DMS114 treated with DMSO at 0.1 percent for 48 hours (cell line): Measurements from ENCODE around the gene ELMO3.
A peak's percentile ranks its signal among the peaks of the same experiment; 100 is the strongest.

ENCODE experiments used
- DNase-seq: peaks from one replicate; lab custom pipeline; 2025; ENCODE audit not compliant: unreplicated experiment; lab: John Stamatoyannopoulos, UW

Gene ELMO3

DNA sequence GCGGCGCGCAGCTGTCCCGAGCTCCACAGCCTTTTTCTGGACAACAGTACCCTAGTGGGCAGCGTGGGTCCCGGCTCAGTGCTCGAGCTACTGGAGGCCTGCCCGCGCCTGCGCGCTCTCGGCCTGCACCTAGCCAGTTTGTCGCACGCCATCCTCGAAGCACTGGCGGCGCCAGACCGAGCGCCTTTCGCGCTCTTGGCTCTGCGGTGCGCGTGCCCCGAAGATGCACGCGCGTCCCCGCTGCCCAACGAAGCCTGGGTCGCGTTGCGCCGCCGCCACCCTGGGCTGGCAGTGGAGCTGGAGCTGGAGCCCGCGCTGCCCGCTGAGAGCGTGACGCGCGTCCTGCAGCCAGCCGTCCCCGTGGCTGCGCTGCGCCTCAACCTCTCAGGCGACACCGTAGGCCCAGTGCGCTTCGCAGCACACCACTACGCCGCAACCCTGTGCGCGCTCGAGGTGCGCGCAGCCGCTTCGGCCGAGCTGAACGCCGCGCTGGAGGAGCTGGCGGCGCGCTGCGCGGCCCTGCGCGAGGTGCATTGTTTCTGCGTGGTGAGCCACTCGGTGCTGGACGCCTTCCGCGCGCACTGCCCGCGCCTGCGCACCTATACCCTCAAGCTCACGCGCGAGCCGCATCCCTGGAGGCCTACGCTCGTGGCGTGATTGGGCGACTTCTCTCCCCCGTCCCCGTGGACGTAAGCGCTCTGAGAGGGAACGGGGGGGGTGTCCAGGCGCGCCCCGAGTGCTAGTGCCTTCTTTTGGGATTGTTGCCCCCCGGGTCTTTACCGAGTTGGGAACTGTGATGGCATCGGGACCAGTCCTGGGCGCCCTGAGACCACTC is 35.5 kb upstream of the ELMO3 start:
- DNase-seq: no peak

DNA sequence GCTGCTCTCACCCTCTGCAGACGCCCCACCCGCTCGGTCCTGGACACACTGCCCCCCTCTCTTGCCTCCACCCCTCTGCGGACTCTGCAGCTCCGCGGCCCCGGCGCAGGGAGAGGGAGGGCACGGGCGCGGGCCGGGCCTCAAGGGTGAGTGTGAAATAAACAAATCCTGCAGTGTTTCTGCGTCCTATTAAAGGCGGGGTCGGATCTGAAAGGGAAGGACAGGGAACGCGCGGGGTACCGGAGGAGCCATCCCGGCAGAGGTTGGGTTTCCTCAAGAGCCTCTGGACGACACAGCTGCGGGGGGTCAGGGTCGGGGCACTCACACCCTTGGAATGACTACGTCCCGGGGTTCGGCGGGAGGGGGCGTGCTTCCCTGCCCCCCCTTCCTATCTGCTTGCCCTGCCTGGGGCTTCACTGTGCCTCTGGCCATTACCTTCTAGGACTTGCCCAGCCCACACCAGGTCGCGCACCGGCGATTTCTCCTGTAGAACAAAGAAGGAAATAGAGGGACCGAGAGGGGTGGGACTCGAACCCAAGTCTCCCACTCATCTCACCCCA is 34.9 kb upstream of the ELMO3 start:
- DNase-seq: no peak

DNA sequence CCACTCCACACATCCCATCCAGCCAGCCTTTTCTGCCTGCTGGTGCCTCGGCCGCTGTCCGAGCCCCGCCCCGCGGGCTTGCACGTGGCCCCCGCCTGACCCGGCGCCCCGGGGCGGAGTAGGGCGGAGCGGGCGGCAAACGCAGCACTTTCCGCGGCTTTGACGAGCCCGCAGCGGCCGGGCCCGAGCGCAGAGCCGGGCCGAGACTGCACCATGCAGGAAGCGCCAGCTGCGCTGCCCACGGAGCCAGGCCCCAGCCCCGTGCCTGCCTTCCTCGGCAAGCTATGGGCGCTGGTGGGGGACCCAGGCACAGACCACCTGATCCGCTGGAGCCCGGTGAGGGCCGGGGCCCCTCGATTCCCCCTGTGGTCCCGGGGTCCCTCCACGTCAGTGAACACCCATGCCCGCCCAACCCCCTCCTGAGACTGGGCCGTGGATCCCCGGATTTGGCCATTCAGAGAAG is 34.3 kb upstream of the ELMO3 start, which contains the start of gene HSF4:
Gene HSF4 (plus strand): TSS at position 147 of the 463 bp plus-strand sequence. CDS start 67 bp downstream, at position 214.
- no peak for DNase-seq

DNA sequence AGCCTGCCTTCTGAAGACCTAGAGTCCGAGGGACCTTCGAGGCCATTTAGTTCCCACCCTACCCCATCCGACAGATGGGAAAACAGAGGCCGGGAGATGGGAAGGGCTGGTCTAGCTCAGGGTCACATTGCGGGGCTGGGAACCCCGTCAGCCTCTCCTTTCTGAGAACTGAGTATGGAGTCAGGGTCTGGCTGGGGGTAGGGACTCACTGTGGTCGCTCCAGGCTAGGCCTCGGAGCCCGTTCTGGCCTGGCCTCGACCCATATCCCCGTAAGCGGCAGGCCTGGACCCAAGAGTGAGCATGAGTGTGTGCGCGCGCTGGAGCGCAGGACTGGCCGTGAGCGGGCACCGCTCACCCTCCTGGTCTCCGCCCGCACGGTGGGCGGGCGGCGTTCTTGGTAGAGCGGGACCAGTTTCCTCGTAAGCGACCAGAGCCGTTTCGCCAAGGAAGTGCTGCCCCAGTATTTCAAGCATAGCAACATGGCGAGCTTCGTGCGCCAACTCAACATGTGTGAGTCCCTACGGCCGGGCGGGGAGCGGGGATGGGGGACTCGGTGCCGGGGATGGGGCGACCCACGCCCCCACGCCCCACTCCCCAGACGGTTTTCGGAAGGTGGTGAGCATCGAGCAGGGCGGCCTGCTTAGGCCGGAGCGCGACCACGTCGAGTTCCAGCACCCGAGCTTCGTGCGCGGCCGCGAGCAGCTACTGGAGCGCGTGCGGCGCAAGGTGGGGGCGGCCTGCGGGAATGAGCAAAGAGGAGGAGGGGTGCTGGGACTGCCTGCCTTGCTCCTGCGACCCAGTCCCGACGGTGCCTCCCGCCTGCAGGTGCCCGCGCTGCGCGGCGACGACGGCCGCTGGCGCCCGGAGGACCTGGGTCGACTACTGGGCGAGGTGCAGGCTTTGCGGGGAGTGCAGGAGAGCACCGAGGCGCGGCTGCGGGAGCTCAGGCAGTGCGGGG is 33.5 kb upstream of the ELMO3 start:
- DNase-seq: no peak

DNA sequence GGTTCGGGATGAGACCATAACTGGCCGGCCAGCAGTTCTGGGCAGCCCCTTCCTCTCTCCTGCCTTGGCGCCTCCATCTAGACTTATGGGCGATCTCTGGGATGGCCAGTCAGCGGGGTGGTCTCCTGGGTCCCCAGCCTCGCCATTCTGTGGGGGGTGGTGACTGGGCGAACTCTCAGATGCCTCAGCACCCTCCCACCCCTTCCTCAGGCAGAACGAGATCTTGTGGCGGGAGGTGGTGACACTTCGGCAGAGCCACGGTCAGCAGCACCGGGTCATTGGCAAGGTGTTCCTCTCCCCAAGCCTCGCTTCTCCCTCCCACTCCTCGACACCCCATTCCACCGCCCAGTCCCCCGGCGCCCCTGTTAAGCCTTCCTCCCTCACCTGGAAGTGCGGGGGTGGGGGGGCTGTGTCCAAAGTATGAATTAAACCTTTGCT is 32.8 kb upstream of the ELMO3 start:
- no peak for DNase-seq

DNA sequence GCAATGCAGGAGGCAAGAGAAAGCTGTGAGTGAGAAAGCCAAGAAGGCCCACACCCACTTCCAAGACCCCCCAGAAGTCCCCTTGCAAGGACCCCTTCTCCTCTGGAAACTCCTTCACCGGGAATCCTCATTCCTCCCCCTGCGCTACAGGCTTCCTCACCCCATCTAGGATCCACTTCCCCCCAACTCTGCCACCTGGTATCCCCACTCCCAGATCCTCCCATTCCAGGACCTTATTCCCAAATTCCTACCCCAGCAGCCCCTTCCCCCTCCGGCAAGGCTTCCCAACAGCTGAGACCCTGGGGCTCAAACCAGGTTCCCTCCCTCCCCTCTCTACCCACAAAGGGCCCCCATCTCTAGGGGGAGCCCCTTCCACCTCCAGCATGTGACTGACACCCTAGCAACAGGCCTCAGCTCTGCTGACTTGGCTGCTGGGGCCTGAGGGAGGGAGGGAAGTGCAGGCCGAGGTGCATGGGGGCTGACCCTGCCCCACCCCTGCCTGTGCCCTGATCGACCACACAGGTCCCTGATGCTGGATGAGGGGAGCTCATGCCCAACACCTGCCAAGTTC is 32.2 kb upstream of the ELMO3 start:
- DNase-seq: no peak

DNA sequence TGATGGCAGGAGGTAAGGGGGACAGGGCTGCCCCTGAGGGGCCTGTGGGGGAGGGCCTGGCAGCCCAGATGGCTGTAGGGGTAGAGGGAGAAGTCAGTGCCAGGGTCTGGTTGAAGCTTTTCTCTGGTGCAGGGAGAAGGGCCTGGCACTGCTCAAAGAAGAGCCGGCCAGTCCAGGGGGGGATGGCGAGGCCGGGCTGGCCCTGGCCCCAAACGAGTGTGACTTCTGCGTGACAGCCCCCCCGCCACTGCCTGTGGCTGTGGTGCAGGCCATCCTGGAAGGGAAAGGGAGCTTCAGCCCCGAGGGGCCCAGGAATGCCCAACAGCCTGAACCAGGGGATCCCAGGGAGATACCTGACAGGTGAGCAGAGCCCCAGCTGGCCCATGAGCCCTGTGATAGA is 31.3 kb upstream of the ELMO3 start:
- no peak for DNase-seq

DNA sequence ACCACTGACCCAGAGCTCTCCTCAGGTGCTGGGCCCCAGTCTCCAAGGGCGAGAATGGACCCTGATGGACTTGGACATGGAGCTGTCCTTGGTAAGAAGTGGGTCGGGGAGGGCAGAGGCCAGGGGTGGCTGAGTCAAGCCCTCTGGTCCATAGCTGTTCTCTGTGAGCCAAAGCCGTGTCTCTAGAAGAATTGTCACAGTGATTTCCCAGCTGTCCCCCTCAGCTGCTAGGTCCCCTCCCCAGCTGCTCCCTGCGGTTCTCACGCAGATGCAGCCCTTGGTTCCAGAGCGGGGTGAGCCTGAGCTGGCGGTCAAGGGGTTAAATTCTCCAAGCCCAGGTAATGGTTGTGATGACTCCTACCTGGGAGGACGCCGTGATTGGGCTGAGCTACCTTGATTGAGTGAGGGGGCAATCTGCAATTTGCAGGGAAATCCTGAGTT is 29.9 kb upstream of the ELMO3 start:
- no peak for DNase-seq

DNA sequence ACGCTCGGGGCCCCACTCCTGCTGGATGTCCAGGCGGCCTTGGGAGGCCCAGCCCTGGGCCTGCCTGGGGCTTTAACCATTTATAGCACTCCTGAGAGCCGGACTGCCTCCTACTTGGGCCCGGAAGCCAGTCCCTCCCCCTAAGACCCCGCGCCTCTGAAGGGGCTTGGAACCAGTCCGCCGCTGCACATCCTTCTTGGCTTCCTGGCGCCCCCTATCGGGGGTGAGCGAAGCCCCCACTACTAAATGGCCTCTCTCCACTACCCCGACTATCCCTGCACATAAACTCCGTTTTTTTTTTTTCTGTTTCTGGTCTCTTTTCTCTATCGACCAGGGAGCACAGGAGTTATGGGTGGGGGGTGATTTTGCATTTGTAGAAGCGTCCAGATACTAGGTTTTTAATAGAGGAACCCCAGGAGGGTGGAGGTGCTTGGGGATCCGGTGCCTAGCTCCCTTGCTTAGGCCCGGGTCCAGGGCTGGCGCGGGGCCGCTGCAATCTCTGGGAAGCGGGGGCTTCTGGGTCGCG is 29.2 kb upstream of the ELMO3 start:
- no peak for DNase-seq

DNA sequence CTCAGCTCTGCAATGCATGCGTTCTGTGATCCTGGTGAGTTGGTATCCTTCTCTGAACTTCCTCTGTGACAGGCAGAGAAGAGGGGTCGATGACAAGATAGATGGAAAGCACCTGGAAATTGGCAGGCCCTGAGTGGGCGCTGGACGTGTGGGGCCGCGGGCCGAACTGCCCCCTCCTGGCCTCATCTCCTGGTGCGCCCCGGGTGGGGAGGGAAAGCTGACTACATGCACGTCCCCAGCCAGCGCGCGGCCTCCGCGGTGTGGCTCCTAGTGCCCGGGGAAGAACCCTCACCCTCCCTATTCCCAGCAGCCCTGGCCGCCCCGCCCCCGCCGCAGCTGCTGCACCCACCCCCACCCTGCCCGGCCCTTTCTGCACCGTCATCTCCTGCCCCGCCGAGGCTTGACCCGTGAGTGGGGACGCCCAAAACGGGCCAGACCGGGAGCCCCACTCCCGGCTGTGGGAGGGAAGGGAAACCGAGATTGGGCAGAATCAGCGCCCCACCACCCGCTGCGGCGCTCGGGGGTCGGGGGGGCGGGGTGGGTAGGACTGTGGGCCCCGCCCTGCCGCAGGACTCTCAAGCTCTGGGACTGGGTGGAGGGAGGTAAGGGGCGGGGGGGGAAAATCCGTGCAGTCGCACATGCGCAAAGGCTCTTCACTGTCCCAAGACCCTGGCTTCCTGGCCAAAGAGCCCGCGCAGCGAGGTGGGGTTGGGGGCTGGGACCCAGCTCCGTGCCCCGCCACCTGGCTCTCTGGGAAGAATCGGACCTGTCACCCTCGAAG is 28.6 kb upstream of the ELMO3 start, which contains the start of gene NOL3:
Gene NOL3 (plus strand): TSS at position 371 of the 781 bp plus-strand sequence.
- DNase-seq: peak; percentile 73

DNA sequence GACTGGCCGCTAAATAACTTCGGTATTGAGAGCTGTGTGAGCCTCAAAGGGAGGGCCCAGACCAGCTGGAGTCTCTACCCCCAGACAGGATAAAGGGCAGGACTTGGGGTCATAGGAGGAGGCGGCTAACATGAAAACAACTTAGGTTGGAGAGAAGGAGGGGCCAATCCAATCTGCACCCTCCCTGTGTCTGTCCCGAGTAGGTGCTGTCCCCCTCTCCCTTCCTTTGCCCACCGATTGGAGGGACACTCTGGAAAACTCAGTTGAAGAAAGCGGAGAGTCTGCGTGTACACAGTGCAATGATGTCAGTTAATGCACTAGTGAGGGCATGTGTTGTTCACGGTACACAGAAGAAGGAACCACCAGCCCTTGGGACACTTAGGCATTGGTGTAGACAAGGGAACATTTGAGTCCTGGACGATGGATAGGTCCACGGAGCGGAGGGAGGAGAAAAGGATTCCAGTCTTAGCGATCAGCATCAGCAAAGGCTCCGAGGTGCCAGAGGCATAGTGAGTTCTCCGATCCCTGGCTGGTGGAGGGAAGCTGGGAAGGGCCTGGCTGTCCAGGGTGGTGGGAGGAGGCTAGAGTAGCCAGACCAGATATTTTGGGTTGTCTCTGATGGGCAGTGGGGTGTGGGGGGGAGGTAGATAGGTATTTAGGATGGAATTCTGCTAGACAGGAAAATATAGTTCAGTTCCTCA is 27.8 kb upstream of the ELMO3 start:
- no peak for DNase-seq

DNA sequence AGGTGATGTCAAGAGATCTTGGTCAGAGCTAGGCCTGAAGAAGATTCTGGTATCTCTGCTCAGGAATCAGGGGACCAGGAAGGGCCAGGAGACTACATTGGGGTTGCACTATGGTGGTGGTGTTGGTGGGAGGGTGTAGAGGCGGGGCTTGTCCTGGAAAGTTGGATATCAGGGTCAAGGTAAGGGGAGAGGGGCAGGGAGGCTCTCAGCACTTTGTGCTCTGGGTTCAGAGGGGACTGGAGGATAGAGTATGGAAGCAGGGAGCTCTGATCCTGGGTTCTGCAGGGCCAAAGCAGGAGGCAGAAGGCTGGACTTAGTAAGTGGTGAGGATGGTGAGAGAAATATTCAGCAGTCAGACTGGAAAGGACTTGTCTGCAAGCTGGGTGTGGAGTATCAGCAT is 25.6 kb upstream of the ELMO3 start:
- DNase-seq: no peak

DNA sequence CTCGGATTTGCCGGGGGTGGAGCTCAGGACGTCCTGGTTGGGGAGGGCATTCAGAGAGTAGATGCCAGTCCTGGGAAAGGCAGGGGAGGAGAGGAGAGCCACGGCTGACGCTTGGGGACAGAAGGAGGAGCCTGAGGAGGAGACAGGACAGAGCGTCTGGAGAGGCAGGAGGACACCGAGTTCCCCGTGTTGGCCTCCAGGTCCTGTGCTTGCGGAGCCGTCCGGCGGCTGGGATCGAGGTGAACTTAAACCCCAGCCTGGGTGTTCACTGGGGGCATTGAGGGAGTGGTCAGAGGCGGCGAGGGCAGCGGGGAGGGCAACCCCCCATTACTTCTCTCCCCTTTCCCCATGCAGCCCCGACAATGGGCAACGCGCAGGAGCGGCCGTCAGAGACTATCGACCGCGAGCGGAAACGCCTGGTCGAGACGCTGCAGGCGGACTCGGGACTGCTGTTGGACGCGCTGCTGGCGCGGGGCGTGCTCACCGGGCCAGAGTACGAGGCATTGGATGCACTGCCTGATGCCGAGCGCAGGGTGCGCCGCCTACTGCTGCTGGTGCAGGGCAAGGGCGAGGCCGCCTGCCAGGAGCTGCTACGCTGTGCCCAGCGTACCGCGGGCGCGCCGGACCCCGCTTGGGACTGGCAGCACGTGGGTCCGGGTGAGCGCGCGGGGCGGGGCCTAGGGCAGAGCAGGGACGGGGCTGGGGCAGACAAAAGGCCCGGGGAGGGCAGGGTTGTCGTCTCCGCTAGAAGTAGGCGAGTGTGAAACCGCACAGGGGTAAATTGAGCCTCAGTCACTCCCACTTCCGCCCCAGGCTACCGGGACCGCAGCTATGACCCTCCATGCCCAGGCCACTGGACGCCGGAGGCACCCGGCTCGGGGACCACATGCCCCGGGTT is 24.9 kb upstream of the ELMO3 start:
- peak; percentile 73 for DNase-seq

DNA sequence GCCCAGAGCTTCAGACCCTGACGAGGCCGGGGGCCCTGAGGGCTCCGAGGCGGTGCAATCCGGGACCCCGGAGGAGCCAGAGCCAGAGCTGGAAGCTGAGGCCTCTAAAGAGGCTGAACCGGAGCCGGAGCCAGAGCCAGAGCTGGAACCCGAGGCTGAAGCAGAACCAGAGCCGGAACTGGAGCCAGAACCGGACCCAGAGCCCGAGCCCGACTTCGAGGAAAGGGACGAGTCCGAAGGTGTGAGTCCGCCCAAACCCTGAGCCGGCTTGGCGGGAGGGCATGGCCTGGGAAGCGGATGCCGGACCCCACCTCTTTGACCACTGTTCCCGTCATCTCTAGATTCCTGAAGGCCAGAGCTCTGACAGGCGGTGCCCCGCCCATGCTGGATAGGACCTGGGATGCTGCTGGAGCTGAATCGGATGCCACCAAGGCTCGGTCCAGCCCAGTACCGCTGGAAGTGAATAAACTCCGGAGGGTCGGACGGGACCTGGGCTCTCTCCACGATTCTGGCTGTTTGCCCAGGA is 24.2 kb upstream of the ELMO3 start:
- no peak for DNase-seq

DNA sequence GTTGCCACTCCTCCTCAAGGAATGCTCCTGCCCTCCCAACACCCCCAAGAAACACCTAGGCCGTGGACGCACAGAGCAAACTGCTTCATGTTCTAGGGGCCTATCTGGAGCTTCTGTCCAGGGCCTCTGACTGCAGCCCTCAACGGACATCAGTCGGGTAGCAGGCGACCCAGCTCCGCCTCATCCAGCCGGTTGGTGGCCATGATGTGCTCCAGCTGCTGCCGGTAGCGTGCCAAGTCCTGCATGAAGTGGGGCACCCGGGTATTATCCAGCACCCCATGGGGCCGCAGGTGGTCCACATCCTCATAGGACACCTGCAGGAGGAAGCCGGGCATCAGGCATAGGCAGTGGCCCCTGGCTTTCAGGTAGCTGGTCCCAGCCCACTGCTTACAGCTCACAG is 22.3 kb upstream of the ELMO3 start:
- DNase-seq: no peak

DNA sequence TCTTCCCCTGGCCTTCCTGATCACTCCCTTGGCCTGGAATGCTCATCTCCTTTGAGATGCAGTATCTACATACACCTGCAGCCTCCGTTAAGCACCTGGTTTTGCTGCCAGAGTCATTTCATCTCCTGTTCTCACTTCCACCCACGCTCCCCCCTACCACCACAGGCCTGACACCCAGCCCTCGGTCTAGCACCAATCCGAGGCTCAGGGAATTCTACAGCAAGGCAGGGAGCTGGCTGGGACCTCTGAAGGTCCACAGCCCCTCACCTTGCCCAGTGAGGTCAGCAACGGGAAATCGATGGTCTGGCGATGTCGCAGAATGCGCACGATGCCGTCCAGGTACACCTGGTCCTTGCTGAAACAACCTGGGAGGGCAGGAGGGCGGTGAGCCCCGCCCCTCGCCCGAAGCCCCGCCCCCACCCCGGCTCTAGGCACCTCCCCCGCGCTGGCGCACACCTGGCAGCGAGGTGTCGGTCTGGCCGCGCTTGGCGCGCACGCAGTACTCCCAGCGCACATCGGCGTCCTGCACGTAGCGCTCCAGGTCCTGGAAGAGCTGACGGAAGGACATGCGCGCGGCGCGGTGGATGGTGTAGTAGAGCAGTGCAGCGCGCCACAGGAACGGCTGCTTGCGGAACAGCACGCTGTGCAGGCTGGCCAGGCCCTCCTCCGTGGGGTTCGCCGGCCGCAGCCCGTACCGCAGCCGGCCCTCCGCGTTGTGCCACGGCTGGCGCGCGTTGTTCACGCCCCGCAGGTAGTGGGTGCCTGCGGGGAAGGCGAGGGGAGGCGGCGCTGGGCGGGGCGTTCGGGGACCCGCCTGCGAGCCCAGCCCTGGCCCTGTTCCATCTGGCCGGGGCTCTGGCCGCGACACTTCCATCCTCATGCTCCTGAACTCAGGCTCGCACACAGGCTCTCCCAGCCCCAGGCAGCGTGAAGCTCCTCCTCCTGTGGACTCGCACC is 20.9 kb upstream of the ELMO3 start:
- DNase-seq: no peak
